ENCODE data around the gene STIMATE. TPM values are rescaled to one million over a fixed set of nuclear protein-coding genes. Genes with fewer than 3 reads are reported as not detected.

Gene STIMATE
- total RNA-seq, 2 experiments from 2014 or later, result 18.1 to 19.0 TPM

- Histone ChIP-seq H3K9me3 (ENCODE audit: low read length) (no peaks in the 10 kb centered on the region), H3K79me2 (ENCODE audit: insufficient read depth, low read depth, low read length) (no peaks in the 10 kb centered on the region), H3K36me3 (ENCODE audit: insufficient read depth, low read length) (peaks cover 9% of the 10 kb centered on the region; the same call in 1 of the 2 replicates), H3K9me2 (ENCODE audit: insufficient read depth, low read length) (no peaks in the 10 kb centered on the region), H3K4me1 (ENCODE audit: insufficient read depth, low read length, poor library complexity, severe bottlenecking) (no peaks in the 10 kb centered on the region), H3K27ac (ENCODE audit: low read depth, low read length, poor library complexity, severe bottlenecking) (no peak overlapping the region), H2AFZ (ENCODE audit: low read length) (no peak overlapping the region), H4K20me1 (ENCODE audit: insufficient read depth, low read length) (no peaks in the 10 kb centered on the region), H3K4me3 (ENCODE audit: low read depth, low read length, poor library complexity, severe bottlenecking) (no peak overlapping the region), H3K4me2 (ENCODE audit: low read length) (no peak overlapping the region)
- BruUV-seq (replicated peaks), result no TSS peak
- ChIA-PET CTCF (ENCODE audit: unreplicated experiment) (no interaction called here), POLR2A (no interaction called here)
- intact Hi-C loops (cut with micrococcal nuclease; ENCODE audit: unreplicated experiment), result no loop called here
- no peak for DNase-seq (ENCODE audit: low spot score)
- no peak for TF ChIP-seq CTCF (conservative IDR thresholded peaks at IDR 0.05; ENCODE audit: low read length)
- no peak for TF ChIP-seq EZH2phosphoT487 (IDR thresholded peaks at IDR 0.05; ENCODE audit: borderline replicate concordance, low read depth, low read length)
These were observed 19.7 kb upstream of the STIMATE start for GRCh38 chr3:52917044-52917443.

- intact Hi-C loops (cut with micrococcal nuclease; ENCODE audit: unreplicated experiment), result no loop called here
- ChIA-PET POLR2A (interaction anchor here (0.5 to 1.7 kb wide), 4 partner anchors 12 to 171 kb away, joined by 3 to 4 read pairs (median 4); no protein-coding TSS in a partner anchor), CTCF (ENCODE audit: unreplicated experiment) (no interaction called here)
- no peak overlapping the region for H2AFZ ChIP-seq (ENCODE audit: low read length)
- TF ChIP-seq EZH2phosphoT487 (IDR thresholded peaks at IDR 0.05; ENCODE audit: borderline replicate concordance, low read depth, low read length) (no peak), CTCF (conservative IDR thresholded peaks at IDR 0.05; ENCODE audit: low read length) (no peak)
- H3K4me1 ChIP-seq (ENCODE audit: insufficient read depth, low read length, poor library complexity, severe bottlenecking), result no peaks in the 10 kb centered on the region
- DNase-seq (ENCODE audit: low spot score), result no peak
- no peak overlapping the region for H3K4me3 ChIP-seq (ENCODE audit: low read depth, low read length, poor library complexity, severe bottlenecking)
- H3K4me2 ChIP-seq (ENCODE audit: low read length), result no peak overlapping the region
- H3K36me3 ChIP-seq (ENCODE audit: insufficient read depth, low read length), result peaks cover 4% of the 10 kb centered on the region; the same call in 1 of the 2 replicates
- H3K79me2 ChIP-seq (ENCODE audit: insufficient read depth, low read depth, low read length), result no peaks in the 10 kb centered on the region
- no TSS peak for BruUV-seq (replicated peaks)
- H3K27ac ChIP-seq (ENCODE audit: low read depth, low read length, poor library complexity, severe bottlenecking), result no peak overlapping the region
- H3K9me2 ChIP-seq (ENCODE audit: insufficient read depth, low read length), result no peaks in the 10 kb centered on the region
- no peaks in the 10 kb centered on the region for H4K20me1 ChIP-seq (ENCODE audit: insufficient read depth, low read length)
- no peaks in the 10 kb centered on the region for H3K9me3 ChIP-seq (ENCODE audit: low read length)
These were observed 17.9 kb upstream of the STIMATE start for GRCh38 chr3:52915294-52915693.

- no peaks in the 10 kb centered on the region for H3K9me2 ChIP-seq (ENCODE audit: insufficient read depth, low read length)
- CTCF ChIA-PET (ENCODE audit: unreplicated experiment), result no interaction called here
- H3K4me3 ChIP-seq (ENCODE audit: low read depth, low read length, poor library complexity, severe bottlenecking), result no peak overlapping the region
- no peak overlapping the region for H2AFZ ChIP-seq (ENCODE audit: low read length)
- TF ChIP-seq EZH2phosphoT487 (IDR thresholded peaks at IDR 0.05; ENCODE audit: borderline replicate concordance, low read depth, low read length), result no peak
- no peak for TF ChIP-seq CTCF (conservative IDR thresholded peaks at IDR 0.05; ENCODE audit: low read length)
- H4K20me1 ChIP-seq (ENCODE audit: insufficient read depth, low read length), result no peaks in the 10 kb centered on the region
- H3K36me3 ChIP-seq (ENCODE audit: insufficient read depth, low read length), result no peaks in the 10 kb centered on the region
- no peaks in the 10 kb centered on the region for H3K79me2 ChIP-seq (ENCODE audit: insufficient read depth, low read depth, low read length)
- H3K9me3 ChIP-seq (ENCODE audit: low read length), result no peaks in the 10 kb centered on the region
- DNase-seq (ENCODE audit: low spot score), result no peak
- H3K4me2 ChIP-seq (ENCODE audit: low read length), result no peak overlapping the region
- no peaks in the 10 kb centered on the region for H3K4me1 ChIP-seq (ENCODE audit: insufficient read depth, low read length, poor library complexity, severe bottlenecking)
- intact Hi-C loops (cut with micrococcal nuclease; ENCODE audit: unreplicated experiment), result no loop called here
- BruUV-seq (replicated peaks), result no TSS peak
- H3K27ac ChIP-seq (ENCODE audit: low read depth, low read length, poor library complexity, severe bottlenecking), result no peak overlapping the region
- POLR2A ChIA-PET, result interaction anchor here (0.7 to 1.6 kb wide), 3 partner anchors 10 to 109 kb away, joined by 3 to 7 read pairs (median 3); no protein-coding TSS in a partner anchor
These were observed 15.8 kb upstream of the STIMATE start for GRCh38 chr3:52912885-52913731.

Measured in OCI-LY7 (cell line).